Ishikawa (cell line): ENCODE results near the gene PLCD3.

Experiments
- CEBPB ChIP-seq: IDR thresholded peaks from 2 replicates; pipeline ENCODE4 v1.6.1; 2012
- CREB1 ChIP-seq: IDR thresholded peaks from 2 replicates; pipeline ENCODE4 v1.6.1; 2012; ENCODE audit warnings: low read depth
- EGR1 ChIP-seq: IDR thresholded peaks from 2 replicates; pipeline ENCODE4 v1.6.1; 2012
- EP300 ChIP-seq: IDR thresholded peaks from 2 replicates; pipeline ENCODE4 v1.6.1; 2012; ENCODE audit warnings: borderline replicate concordance
- FOXM1 ChIP-seq: IDR thresholded peaks from 2 replicates; pipeline ENCODE4 v1.6.1; 2012; ENCODE audit warnings: low read depth, borderline replicate concordance
- NFIC ChIP-seq: IDR thresholded peaks from 2 replicates; pipeline ENCODE4 v1.6.1; 2012
- RAD21 ChIP-seq: IDR thresholded peaks from 2 replicates; pipeline ENCODE4 v1.6.1; 2012; ENCODE audit warnings: low read depth
- TAF1 ChIP-seq: IDR thresholded peaks from 2 replicates; pipeline ENCODE4 v1.6.1; 2012; ENCODE audit warnings: low read depth, mild to moderate bottlenecking
- TCF12 ChIP-seq: IDR thresholded peaks from 2 replicates; pipeline ENCODE4 v1.6.1; 2012; ENCODE audit warnings: low read depth
- TEAD4 ChIP-seq: IDR thresholded peaks from 2 replicates; pipeline ENCODE4 v1.6.1; 2012
- YY1 ChIP-seq: IDR thresholded peaks from 2 replicates; pipeline ENCODE4 v1.6.1; 2012; ENCODE audit warnings: low read depth
- ZBTB7A ChIP-seq: IDR thresholded peaks from 2 replicates; pipeline ENCODE4 v1.6.1; 2012; ENCODE audit warnings: low read depth
- TF ChIP-seq, protein P1 (sequence below): IDR thresholded peaks from 2 replicates; pipeline ENCODE4 v1.6.1; 2012; ENCODE audit warnings: low read depth, mild to moderate bottlenecking
- TF ChIP-seq, protein P2 (sequence below): IDR thresholded peaks from 2 replicates; pipeline ENCODE4 v1.6.1; 2012
- TF ChIP-seq, protein P3 (sequence below): IDR thresholded peaks from 2 replicates; pipeline ENCODE4 v1.6.1; 2012

Gene PLCD3

DNA sequence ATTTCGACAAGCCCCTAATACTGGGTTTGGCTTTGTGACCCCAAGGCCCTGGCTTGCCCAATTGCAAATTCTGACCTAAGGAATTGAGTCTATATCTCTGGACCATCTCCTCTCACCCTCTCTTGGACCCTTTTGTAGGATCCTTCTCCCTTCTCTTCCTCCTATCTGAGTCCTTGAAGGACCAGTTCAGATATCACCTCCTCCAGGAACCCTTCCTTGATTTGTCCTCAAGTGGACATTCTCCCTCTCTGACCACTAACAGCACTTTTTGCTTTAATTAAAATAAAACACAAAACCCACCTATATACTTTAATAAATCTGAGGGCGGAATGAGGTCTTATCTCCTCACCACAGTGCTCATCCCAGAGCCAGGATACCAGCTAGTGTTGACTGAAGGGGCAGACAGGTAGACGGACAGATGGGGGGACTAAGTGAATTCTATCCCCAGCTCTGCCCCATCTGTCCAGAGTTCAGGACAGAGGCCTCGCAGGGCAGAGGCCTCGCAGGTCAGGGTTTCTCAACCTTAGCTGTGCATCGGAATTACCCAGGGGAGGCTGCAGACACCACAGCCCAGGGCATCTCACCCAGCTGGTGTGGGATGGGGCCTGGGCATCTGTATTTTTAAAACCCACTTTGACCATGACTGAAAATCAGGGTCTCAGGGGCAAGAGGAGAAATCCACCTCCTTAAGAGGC is 9.1 kb downstream of the PLCD3 start:
- TF ChIP-seq NFIC (no peak), TAF1 (no peak), RAD21 (no peak), EP300 (no peak), YY1 (no peak), EGR1 (no peak), ZBTB7A (no peak), TEAD4 (no peak), CREB1 (no peak)
- TF ChIP-seq, protein P1, sequence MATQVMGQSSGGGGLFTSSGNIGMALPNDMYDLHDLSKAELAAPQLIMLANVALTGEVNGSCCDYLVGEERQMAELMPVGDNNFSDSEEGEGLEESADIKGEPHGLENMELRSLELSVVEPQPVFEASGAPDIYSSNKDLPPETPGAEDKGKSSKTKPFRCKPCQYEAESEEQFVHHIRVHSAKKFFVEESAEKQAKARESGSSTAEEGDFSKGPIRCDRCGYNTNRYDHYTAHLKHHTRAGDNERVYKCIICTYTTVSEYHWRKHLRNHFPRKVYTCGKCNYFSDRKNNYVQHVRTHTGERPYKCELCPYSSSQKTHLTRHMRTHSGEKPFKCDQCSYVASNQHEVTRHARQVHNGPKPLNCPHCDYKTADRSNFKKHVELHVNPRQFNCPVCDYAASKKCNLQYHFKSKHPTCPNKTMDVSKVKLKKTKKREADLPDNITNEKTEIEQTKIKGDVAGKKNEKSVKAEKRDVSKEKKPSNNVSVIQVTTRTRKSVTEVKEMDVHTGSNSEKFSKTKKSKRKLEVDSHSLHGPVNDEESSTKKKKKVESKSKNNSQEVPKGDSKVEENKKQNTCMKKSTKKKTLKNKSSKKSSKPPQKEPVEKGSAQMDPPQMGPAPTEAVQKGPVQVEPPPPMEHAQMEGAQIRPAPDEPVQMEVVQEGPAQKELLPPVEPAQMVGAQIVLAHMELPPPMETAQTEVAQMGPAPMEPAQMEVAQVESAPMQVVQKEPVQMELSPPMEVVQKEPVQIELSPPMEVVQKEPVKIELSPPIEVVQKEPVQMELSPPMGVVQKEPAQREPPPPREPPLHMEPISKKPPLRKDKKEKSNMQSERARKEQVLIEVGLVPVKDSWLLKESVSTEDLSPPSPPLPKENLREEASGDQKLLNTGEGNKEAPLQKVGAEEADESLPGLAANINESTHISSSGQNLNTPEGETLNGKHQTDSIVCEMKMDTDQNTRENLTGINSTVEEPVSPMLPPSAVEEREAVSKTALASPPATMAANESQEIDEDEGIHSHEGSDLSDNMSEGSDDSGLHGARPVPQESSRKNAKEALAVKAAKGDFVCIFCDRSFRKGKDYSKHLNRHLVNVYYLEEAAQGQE = no peak
- TF ChIP-seq, protein P2, sequence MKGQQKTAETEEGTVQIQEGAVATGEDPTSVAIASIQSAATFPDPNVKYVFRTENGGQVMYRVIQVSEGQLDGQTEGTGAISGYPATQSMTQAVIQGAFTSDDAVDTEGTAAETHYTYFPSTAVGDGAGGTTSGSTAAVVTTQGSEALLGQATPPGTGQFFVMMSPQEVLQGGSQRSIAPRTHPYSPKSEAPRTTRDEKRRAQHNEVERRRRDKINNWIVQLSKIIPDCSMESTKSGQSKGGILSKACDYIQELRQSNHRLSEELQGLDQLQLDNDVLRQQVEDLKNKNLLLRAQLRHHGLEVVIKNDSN = no peak

DNA sequence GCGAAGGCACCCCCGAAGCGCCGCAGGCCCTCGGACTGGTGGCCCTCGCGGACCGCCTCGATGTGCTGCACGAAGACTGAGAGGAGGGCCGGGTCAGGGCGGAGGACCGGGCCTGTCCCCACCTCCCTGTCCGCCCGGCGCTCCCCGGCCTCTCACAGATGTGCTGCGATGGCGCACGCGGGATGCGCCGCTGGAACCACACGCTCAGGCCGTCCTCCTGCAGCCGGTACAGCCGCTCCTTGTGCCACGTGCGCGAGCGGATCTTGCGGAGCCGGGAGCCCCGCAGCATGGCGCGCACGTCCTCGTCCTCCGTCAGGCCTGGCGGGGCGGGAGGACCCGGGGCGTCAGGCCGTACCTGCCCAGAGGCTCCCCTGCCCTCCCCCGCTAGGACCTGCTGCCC is 11.3 kb downstream of the PLCD3 start:
- TF ChIP-seq RAD21 (no peak), EP300 (no peak), CREB1 (no peak), FOXM1 (no peak), YY1 (no peak), TAF1 (no peak), ZBTB7A (no peak), NFIC (no peak), TEAD4 (no peak)
- TF ChIP-seq, protein P3, sequence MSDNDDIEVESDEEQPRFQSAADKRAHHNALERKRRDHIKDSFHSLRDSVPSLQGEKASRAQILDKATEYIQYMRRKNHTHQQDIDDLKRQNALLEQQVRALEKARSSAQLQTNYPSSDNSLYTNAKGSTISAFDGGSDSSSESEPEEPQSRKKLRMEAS = no peak
- TF ChIP-seq, protein P1 = no peak

DNA sequence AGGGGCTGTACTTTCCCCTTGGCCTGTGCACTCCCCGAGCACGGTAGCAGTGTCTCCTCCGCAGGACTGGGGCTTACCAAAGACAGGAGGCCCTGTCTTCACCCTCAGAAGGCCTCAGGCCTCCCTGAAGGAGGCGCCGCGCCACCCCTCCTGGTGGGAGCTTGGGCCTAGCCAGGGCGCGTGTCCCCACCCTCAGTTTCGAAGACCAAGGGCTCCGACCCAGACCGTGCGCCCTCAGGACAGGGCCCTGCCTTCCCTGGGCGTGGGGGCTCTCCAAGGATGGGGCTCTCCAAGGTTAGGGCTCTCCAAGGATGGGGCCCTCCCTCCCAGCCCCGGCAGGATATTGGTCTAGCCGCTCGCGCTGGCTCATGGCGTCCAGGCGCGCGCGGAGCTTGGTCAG is 11.8 kb downstream of the PLCD3 start:
- TF ChIP-seq, protein P1 = no peak
- TF ChIP-seq RAD21 (no peak), ZBTB7A (no peak), YY1 (no peak), TAF1 (no peak), FOXM1 (no peak)

DNA sequence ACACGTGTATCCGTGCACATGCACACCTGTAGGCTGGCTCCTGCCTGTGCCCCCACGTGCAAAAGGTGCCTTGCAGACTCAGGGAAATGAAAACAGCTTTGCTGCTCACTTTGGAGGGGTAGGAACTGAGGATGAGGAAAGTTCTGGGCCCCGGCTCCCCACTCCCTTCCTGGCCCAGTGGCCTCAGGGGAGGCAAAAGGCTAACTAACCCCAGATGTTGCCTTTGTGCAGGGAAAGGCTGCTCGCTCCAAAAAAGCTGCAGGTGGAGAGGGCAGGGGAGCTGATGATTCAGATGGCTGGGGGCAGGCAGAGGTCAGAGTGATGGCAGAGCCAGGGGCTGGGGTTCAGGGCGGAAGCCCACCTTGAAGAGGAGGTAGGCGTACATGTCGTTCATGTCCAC is 12.4 kb downstream of the PLCD3 start:
- no peak for TF ChIP-seq TEAD4
- no peak for TF ChIP-seq RAD21
- TF ChIP-seq EP300 = no peak
- TF ChIP-seq FOXM1 = no peak
- no peak for TF ChIP-seq CREB1
- TF ChIP-seq NFIC = no peak
- no peak for TF ChIP-seq YY1
- TF ChIP-seq EGR1 = no peak
- no peak for TF ChIP-seq CEBPB
- TF ChIP-seq, protein P3 = no peak
- TF ChIP-seq, protein P1 = no peak
- no peak for TF ChIP-seq TCF12
- no peak for TF ChIP-seq ZBTB7A
- TF ChIP-seq, protein P2 = no peak
